Measurements from ENCODE around the gene LRRC4C.

The LRRC4C gene

GRCh38 chr11:40391679-40392078 is 1067.8 kb downstream of the LRRC4C start:
- no peak for TF ChIP-seq FOXM1 (IDR thresholded peaks at IDR 0.05; ENCODE audit: borderline replicate concordance, low read depth)
- no peak for TF ChIP-seq TEAD4 (IDR thresholded peaks at IDR 0.05)
- TF ChIP-seq MAX (IDR thresholded peaks at IDR 0.05) = no peak
- no peak for TF ChIP-seq YY1 (IDR thresholded peaks at IDR 0.05; ENCODE audit: low read depth)
- no peak for TF ChIP-seq EP300 (IDR thresholded peaks at IDR 0.05; ENCODE audit: borderline replicate concordance)
- TF ChIP-seq EGR1 (IDR thresholded peaks at IDR 0.05) = no peak
- TF ChIP-seq TAF1 (IDR thresholded peaks at IDR 0.05; ENCODE audit: low read depth) = no peak
- TF ChIP-seq, protein P1, sequence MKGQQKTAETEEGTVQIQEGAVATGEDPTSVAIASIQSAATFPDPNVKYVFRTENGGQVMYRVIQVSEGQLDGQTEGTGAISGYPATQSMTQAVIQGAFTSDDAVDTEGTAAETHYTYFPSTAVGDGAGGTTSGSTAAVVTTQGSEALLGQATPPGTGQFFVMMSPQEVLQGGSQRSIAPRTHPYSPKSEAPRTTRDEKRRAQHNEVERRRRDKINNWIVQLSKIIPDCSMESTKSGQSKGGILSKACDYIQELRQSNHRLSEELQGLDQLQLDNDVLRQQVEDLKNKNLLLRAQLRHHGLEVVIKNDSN (IDR thresholded peaks at IDR 0.05) = no peak
- no peak for TF ChIP-seq NFIC (IDR thresholded peaks at IDR 0.05)
- TF ChIP-seq RAD21 (IDR thresholded peaks at IDR 0.05; ENCODE audit: low read depth) = no peak
- TF ChIP-seq, protein P2, sequence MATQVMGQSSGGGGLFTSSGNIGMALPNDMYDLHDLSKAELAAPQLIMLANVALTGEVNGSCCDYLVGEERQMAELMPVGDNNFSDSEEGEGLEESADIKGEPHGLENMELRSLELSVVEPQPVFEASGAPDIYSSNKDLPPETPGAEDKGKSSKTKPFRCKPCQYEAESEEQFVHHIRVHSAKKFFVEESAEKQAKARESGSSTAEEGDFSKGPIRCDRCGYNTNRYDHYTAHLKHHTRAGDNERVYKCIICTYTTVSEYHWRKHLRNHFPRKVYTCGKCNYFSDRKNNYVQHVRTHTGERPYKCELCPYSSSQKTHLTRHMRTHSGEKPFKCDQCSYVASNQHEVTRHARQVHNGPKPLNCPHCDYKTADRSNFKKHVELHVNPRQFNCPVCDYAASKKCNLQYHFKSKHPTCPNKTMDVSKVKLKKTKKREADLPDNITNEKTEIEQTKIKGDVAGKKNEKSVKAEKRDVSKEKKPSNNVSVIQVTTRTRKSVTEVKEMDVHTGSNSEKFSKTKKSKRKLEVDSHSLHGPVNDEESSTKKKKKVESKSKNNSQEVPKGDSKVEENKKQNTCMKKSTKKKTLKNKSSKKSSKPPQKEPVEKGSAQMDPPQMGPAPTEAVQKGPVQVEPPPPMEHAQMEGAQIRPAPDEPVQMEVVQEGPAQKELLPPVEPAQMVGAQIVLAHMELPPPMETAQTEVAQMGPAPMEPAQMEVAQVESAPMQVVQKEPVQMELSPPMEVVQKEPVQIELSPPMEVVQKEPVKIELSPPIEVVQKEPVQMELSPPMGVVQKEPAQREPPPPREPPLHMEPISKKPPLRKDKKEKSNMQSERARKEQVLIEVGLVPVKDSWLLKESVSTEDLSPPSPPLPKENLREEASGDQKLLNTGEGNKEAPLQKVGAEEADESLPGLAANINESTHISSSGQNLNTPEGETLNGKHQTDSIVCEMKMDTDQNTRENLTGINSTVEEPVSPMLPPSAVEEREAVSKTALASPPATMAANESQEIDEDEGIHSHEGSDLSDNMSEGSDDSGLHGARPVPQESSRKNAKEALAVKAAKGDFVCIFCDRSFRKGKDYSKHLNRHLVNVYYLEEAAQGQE (IDR thresholded peaks at IDR 0.05; ENCODE audit: low read depth) = no peak
- TF ChIP-seq TCF12 (IDR thresholded peaks at IDR 0.05; ENCODE audit: low read depth) = no peak
- TF ChIP-seq CREB1 (IDR thresholded peaks at IDR 0.05; ENCODE audit: low read depth) = no peak
- no peak for TF ChIP-seq CEBPB (IDR thresholded peaks at IDR 0.05)

DNA sequence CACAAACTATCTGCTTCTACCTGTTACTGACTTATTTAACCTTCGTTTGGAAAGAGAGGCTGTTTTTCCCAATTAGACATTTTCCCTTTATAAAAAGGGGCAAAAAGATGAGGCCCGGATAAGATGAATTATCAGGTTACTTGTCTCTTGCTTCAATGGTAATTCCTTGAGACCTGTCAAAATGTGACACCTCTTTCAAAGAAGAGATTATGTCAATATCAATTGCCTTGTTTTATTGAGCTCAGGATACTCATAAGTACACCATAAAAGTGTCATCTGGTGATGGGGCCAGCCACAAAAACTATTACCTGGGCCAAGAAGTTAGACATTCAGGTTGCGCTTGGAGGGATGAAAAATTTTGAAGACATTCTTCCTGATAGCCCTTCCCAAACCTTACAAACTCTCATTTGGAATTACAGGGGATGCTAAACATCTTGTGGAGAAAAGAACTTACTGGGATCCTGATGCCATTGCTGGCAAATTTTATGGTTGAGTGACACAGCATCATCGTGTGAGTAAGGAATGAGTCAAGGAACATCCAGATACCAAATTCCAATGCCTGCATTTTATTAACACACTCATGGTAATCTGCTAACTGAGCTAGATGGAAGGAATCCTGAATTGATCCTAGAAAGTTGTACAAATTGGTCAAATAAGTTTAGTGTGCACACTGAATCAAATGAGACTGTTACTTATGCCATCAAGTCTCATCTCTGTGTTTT is 1071.2 kb downstream of the LRRC4C start:
- TF ChIP-seq FOXM1 (IDR thresholded peaks at IDR 0.05; ENCODE audit: borderline replicate concordance, low read depth) (no peak), MAX (IDR thresholded peaks at IDR 0.05) (no peak), EP300 (IDR thresholded peaks at IDR 0.05; ENCODE audit: borderline replicate concordance) (no peak), ZBTB7A (IDR thresholded peaks at IDR 0.05; ENCODE audit: low read depth) (no peak), EGR1 (IDR thresholded peaks at IDR 0.05) (no peak)
- TF ChIP-seq, protein P1 (IDR thresholded peaks at IDR 0.05) = no peak

DNA sequence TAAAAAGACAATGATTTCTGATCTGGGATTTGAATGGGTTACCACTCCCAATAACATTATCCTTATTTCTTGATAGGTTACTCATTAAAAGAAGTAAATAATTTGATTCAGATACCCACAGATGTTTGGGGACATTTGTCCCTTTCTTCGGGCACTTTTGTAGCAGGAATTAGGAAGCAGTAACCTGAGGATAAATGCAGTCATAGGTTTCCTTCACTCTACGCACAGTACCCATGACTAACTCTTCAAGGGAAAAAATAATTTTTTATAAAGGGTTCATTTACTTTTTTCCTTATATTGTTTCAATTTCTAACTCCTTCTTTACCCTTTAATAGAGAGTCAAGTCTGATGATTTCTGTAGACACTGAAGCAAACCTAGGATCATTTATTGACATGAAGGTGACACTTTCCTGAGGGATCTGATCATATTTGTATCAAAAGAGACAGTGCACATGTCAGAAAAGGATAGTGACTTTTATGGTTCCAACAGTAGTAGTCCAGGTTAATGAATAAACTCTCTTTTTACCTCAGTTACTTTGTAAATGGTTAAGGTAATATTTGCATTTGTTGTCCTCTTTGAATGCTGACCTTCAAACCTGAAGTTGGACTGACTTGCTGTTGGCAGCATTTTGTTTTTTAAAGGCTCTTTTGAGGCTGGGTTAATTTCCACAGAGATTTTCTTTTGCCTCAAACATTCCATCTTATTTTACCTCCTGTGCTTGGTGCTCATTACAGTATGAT is 1072.0 kb downstream of the LRRC4C start:
- TF ChIP-seq EP300 (IDR thresholded peaks at IDR 0.05; ENCODE audit: borderline replicate concordance) (no peak), TEAD4 (IDR thresholded peaks at IDR 0.05) (no peak), TAF1 (IDR thresholded peaks at IDR 0.05; ENCODE audit: low read depth) (no peak), EGR1 (IDR thresholded peaks at IDR 0.05) (no peak), MAX (IDR thresholded peaks at IDR 0.05) (no peak), TCF12 (IDR thresholded peaks at IDR 0.05; ENCODE audit: low read depth) (no peak), RAD21 (IDR thresholded peaks at IDR 0.05; ENCODE audit: low read depth) (no peak), ZBTB7A (IDR thresholded peaks at IDR 0.05; ENCODE audit: low read depth) (no peak), CEBPB (IDR thresholded peaks at IDR 0.05) (no peak)
- TF ChIP-seq, protein P1 (IDR thresholded peaks at IDR 0.05) = no peak
- TF ChIP-seq, protein P2 (IDR thresholded peaks at IDR 0.05; ENCODE audit: low read depth) = no peak

DNA sequence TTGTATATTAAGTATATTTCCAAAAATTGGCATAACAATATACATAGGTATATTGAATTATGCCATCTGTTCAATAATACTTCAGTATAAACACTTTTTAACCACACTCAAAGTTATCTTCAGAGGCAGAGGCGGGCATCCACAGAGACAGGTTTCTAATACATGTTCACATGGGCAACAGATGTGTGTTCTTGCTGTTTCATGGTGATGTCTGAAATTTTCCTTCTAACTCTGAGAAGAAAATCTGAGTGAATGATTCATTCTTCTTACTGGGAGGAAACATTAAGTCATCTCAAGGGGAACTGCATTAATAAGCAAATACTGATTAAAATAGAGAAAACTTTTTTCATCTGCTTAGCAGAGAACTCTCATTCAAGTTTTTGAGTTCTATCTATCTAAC is 1074.5 kb downstream of the LRRC4C start:
- TF ChIP-seq TEAD4 (IDR thresholded peaks at IDR 0.05) (no peak), FOXM1 (IDR thresholded peaks at IDR 0.05; ENCODE audit: borderline replicate concordance, low read depth) (no peak), TAF1 (IDR thresholded peaks at IDR 0.05; ENCODE audit: low read depth) (no peak), CREB1 (IDR thresholded peaks at IDR 0.05; ENCODE audit: low read depth) (no peak), MAX (IDR thresholded peaks at IDR 0.05) (no peak), YY1 (IDR thresholded peaks at IDR 0.05; ENCODE audit: low read depth) (no peak), EP300 (IDR thresholded peaks at IDR 0.05; ENCODE audit: borderline replicate concordance) (no peak), CEBPB (IDR thresholded peaks at IDR 0.05) (no peak), NFIC (IDR thresholded peaks at IDR 0.05) (no peak), EGR1 (IDR thresholded peaks at IDR 0.05) (no peak)
- TF ChIP-seq, protein P1 (IDR thresholded peaks at IDR 0.05) = no peak
